Keratinocyte (primary cell): ENCODE measurements around the gene GEMIN5. TPM values are rescaled to one million over a fixed set of nuclear protein-coding genes. Genes with fewer than 3 reads are reported as not detected.

Experiments used
- DNase-seq: peaks from one replicate; pipeline ENCODE4 v3.0.0-alpha.2; 2011; ENCODE audit warnings: low read depth, missing footprints, low spot score
- FAIRE-seq: peaks from 2 replicates; lab custom pipeline; 2011; peaks lifted over from hg19 to GRCh38; lab: Jason Lieb, UNC
- H2AFZ ChIP-seq: 2 replicates; pipeline ENCODE4 v1.6.0; 2012; ENCODE audit warnings: low read length, control low read depth, inconsistent platforms; ENCODE audit not compliant: control insufficient read depth
- H3K27ac ChIP-seq: 2 replicates; pipeline ENCODE4 v1.5.1; 2011; ENCODE audit warnings: low read length; ENCODE audit not compliant: control insufficient read depth, insufficient read depth
- H3K27me3 ChIP-seq: 3 replicates; pipeline ENCODE4 v1.6.0; 2011; ENCODE audit warnings: low read length; ENCODE audit not compliant: control insufficient read depth, insufficient read depth; ENCODE audit errors: extremely low read depth
- H3K36me3 ChIP-seq, 2 experiments: 2 replicates in 1 of 2; 3 replicates in 1 of 2; pipeline ENCODE4 v1.5.1; 2011; ENCODE audit warnings: low read length in 2 of 2, mild to moderate bottlenecking in 1 of 2; ENCODE audit not compliant: control insufficient read depth in 2 of 2, insufficient read depth in 2 of 2; ENCODE audit errors: extremely low read depth in 1 of 2
- H3K4me1 ChIP-seq: 3 replicates; pipeline ENCODE4 v1.5.1; 2011; ENCODE audit warnings: low read length; ENCODE audit not compliant: control insufficient read depth, insufficient read depth; ENCODE audit errors: extremely low read depth
- H3K4me2 ChIP-seq: 3 replicates; pipeline ENCODE4 v1.6.0; 2011; ENCODE audit warnings: low read depth, low read length; ENCODE audit not compliant: control insufficient read depth, insufficient read depth; ENCODE audit errors: extremely low read depth
- H3K4me3 ChIP-seq, 3 experiments: fragments of 200-600 bp in 1 of 3; sonication (generic) in 1 of 3; 2 replicates in 2 of 3; 3 replicates in 1 of 3; pipeline ENCODE4 v1.5.1; 2011 to 2016; ENCODE audit warnings: low read length in 3 of 3, mild to moderate bottlenecking in 3 of 3, control low read depth in 2 of 3, inconsistent platforms in 1 of 3, low read depth in 1 of 3, mixed read lengths in 1 of 3, mixed run types in 1 of 3, moderate library complexity in 1 of 3; ENCODE audit not compliant: control insufficient read depth in 2 of 3, insufficient read depth in 2 of 3; ENCODE audit errors: extremely low read depth in 1 of 3
- H3K79me2 ChIP-seq: 2 replicates; pipeline ENCODE4 v1.6.0; 2012; ENCODE audit warnings: low read length; ENCODE audit not compliant: control insufficient read depth, insufficient read depth
- H3K9ac ChIP-seq: 3 replicates; pipeline ENCODE4 v1.6.0; 2011; ENCODE audit warnings: low read length; ENCODE audit not compliant: control insufficient read depth, insufficient read depth; ENCODE audit errors: extremely low read depth
- H3K9me1 ChIP-seq: 3 replicates; pipeline ENCODE4 v1.6.0; 2011; ENCODE audit warnings: low read length; ENCODE audit not compliant: control insufficient read depth, insufficient read depth; ENCODE audit errors: extremely low read depth
- H3K9me3 ChIP-seq: 2 replicates; pipeline ENCODE4 v1.5.1; 2012; ENCODE audit warnings: low read depth, low read length; ENCODE audit not compliant: control insufficient read depth
- H4K20me1 ChIP-seq: 3 replicates; pipeline ENCODE4 v1.6.0; 2011; ENCODE audit warnings: low read length; ENCODE audit not compliant: control insufficient read depth, insufficient read depth; ENCODE audit errors: extremely low read depth
- EZH2 ChIP-seq: IDR thresholded peaks from one replicate; pipeline ENCODE4 v1.6.1; 2012; ENCODE audit warnings: inconsistent platforms, mild to moderate bottlenecking, low read length, moderate library complexity
- dilution Hi-C: fragments of 300-500 bp; cut with MboI; formaldehyde crosslinking; loops from one replicate; pipeline ENCODE4 v1.7.0; 2020; ENCODE audit warnings: low sequenced_read_pairs; ENCODE audit not compliant: extremely low pct_ligation_motif_present
- polyA plus RNA-seq, 5 experiments: library from polyadenylated mRNA; depleted of rRNA in 3 of 5; stranded (reverse) in 3 of 5; stranded (forward) in 1 of 5; unstranded in 1 of 5; fragments of >200 nt; gene quantifications; 1 replicate in 1 of 5; 2 replicates in 3 of 5; 3 replicates in 1 of 5; pipeline versions ENCODE4 v1.2.1 to v1.2.3, GENCODE V29; 2011 to 2012; ENCODE audit warnings: missing spikeins in 2 of 5, low read depth in 1 of 5, low replicate concordance in 1 of 5
- TF ChIP-seq, protein P1 (sequence below), 3 experiments: IDR thresholded peaks in 1 of 3; conservative IDR thresholded peaks in 1 of 3; optimal IDR thresholded peaks in 1 of 3; 2 replicates in 2 of 3; 3 replicates in 1 of 3; pipeline versions ENCODE3 to v1.5.1; 2011; ENCODE audit warnings: low read length in 3 of 3, mild to moderate bottlenecking in 3 of 3, moderate library complexity in 2 of 3, control low read depth in 1 of 3, inconsistent platforms in 1 of 3; ENCODE audit not compliant: insufficient read depth in 2 of 3; ENCODE audit errors: extremely low read depth in 1 of 3

GEMIN5 gene
- polyA plus RNA-seq, 1 donor (not counting 4 experiments of a cell fraction or from before 2014, with no cell fraction given), result 12.5 TPM

DNA sequence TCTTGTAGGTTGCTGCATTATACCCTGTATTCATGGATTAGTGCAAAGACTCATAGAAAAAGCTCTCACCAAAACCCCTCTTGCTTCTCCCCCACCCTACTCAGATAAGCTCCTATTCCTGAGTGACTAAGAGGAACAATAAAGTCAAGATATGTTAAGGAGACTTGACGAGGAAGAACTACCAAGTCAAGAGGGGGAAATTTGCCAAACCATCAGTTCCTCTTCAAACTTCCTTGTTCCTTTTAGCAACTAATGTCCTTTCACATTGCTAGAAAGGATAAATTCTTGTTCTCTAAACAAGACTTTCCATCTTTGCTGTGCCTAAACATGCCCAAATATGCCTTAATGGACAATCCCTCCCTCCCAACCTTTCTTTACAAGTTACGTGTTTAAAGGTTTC, 52.6 kb downstream of the GEMIN5 start:
- Histone ChIP-seq H3K9me1 (no peaks in the 10 kb centered on the region), H3K9ac (no peak overlapping the region), H3K4me1 (no peaks in the 10 kb centered on the region), H3K4me2 (no peak overlapping the region), H3K9me3 (peaks cover 8% of the 10 kb centered on the region), H3K27ac (no peak overlapping the region), H2AFZ (no peak overlapping the region), H3K4me3 (no peak overlapping the region), H3K79me2 (no peaks in the 10 kb centered on the region), H4K20me1 (no peaks in the 10 kb centered on the region), H3K27me3 (no peaks in the 10 kb centered on the region), H3K36me3 (peaks cover 19 to 36% of the 10 kb centered on the region in 2 experiments)
- TF ChIP-seq, protein P1, sequence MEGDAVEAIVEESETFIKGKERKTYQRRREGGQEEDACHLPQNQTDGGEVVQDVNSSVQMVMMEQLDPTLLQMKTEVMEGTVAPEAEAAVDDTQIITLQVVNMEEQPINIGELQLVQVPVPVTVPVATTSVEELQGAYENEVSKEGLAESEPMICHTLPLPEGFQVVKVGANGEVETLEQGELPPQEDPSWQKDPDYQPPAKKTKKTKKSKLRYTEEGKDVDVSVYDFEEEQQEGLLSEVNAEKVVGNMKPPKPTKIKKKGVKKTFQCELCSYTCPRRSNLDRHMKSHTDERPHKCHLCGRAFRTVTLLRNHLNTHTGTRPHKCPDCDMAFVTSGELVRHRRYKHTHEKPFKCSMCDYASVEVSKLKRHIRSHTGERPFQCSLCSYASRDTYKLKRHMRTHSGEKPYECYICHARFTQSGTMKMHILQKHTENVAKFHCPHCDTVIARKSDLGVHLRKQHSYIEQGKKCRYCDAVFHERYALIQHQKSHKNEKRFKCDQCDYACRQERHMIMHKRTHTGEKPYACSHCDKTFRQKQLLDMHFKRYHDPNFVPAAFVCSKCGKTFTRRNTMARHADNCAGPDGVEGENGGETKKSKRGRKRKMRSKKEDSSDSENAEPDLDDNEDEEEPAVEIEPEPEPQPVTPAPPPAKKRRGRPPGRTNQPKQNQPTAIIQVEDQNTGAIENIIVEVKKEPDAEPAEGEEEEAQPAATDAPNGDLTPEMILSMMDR (optimal IDR thresholded peaks at IDR 0.05 in 1 of 3, IDR thresholded peaks at IDR 0.05 in 1 of 3, conservative IDR thresholded peaks at IDR 0.05 in 1 of 3; ENCODE audit: extremely low read depth in 1 of 3, insufficient read depth in 2 of 3, low read length in 3 of 3), result no peak
- TF ChIP-seq EZH2, result no peak
- no peak for DNase-seq
- no peak for FAIRE-seq
- dilution Hi-C loops, result no loop called here

DNA sequence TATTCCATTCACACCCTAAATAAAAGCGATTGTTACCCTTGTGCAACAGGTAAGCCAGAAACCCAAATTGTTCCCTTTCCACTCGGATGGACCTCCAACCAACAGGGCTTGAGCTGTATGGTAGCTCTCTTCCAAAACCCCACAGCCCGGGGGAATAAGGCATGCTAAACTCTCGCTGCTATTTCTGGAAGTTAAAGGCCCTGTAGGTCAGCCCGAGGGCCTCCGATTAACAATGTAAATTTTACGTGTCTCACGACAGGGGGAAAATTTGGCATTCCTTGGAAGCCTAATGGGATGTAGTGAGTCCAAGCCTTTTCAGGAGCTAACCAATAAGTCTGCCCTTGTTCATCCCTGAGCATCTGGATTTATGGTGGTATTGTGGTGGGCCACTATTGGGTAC, 53.6 kb downstream of the GEMIN5 start:
- Histone ChIP-seq H3K9me1 (no peaks in the 10 kb centered on the region), H3K4me1 (no peaks in the 10 kb centered on the region), H2AFZ (no peak overlapping the region), H3K36me3 (peaks cover 13 to 32% of the 10 kb centered on the region in 2 experiments), H3K27ac (no peak overlapping the region), H3K9me3 (peaks cover 8% of the 10 kb centered on the region), H4K20me1 (no peaks in the 10 kb centered on the region), H3K9ac (no peak overlapping the region), H3K4me3 (no peak overlapping the region), H3K4me2 (no peak overlapping the region), H3K79me2 (no peaks in the 10 kb centered on the region), H3K27me3 (no peaks in the 10 kb centered on the region)
- DNase-seq (no peak), FAIRE-seq (no peak)
- no peak for TF ChIP-seq EZH2
- TF ChIP-seq, protein P1 (optimal IDR thresholded peaks at IDR 0.05 in 1 of 3, IDR thresholded peaks at IDR 0.05 in 1 of 3, conservative IDR thresholded peaks at IDR 0.05 in 1 of 3; ENCODE audit: extremely low read depth in 1 of 3, insufficient read depth in 2 of 3, low read length in 3 of 3), result no peak
- dilution Hi-C loops, result no loop called here
